A673 (cell line): ENCODE data around the gene TBXAS1.

Source experiments
- CTCF ChIP-seq: fragments of 300-800, 200-600 bp; sonication (generic); conservative IDR thresholded peaks from 2 replicates; pipeline ENCODE4 v1.5.1; 2017; ENCODE audit warnings: low read depth, mild to moderate bottlenecking, antibody characterized with exemption, low read length, moderate library complexity, mixed read lengths
- EZH2 ChIP-seq: fragments of 200-600 bp; sonication (generic); IDR thresholded peaks from 2 replicates; pipeline ENCODE4 v1.6.1; 2017; ENCODE audit warnings: borderline replicate concordance, low read depth, mild to moderate bottlenecking, mixed read lengths, antibody characterized with exemption, low read length; ENCODE audit not compliant: poor library complexity, severe bottlenecking

- TF ChIP-seq CTCF (no peak), EZH2 (no peak)
These were observed 148.0 kb downstream of the TBXAS1 start for GRCh38 chr7:139976838-139977656.
